Adrenal gland (tissue), 19 donors: ENCODE results near the gene SEPTIN11. TPM values are rescaled to one million over a fixed set of nuclear protein-coding genes. Genes with fewer than 3 reads are reported as not detected.

Experiments
- DNase-seq, 7 donors: peaks; one replicate each; pipeline ENCODE4 v3.0.0-alpha.2; 2019 to 2020
- H3K27ac ChIP-seq, 5 donors: fragments of 200-600 bp; sonication (generic) in 4 of 5; 1 replicate in 3 of 5; 2 replicates in 2 of 5; pipeline versions ENCODE4 v1.5.1 to v1.8.0; 2016 to 2020; ENCODE audit warnings: mild to moderate bottlenecking in 1 of 5
- H3K27me3 ChIP-seq: fragments of 200-600 bp; 2 replicates; pipeline ENCODE4 v1.8.0; 2021
- H3K36me3 ChIP-seq, 2 donors: fragments of 200-600 bp; replicated peaks in 1 of 2; 1 replicate in 1 of 2; 2 replicates in 1 of 2; pipeline versions ENCODE4 v1.5.1 to v1.8.0; 2018 to 2022
- H3K4me1 ChIP-seq, 2 donors: fragments of 200-600 bp; replicated peaks in 1 of 2; 1 replicate in 1 of 2; 2 replicates in 1 of 2; pipeline versions ENCODE4 v1.5.1 to v1.8.0; 2018 to 2021
- H3K4me3 ChIP-seq, 4 donors: fragments of 200-600 bp; sonication (generic) in 3 of 4; one replicate each; pipeline ENCODE4 v1.5.1; 2016 to 2018
- H3K9me3 ChIP-seq, 3 donors: fragments of 200-600 bp; sonication (generic) in 1 of 3; replicated peaks in 1 of 3; 1 replicate in 2 of 3; 2 replicates in 1 of 3; pipeline versions ENCODE4 v1.5.1 to v1.8.0; 2016 to 2021
- POLR2A ChIP-seq, 2 donors: fragments of 450-650 bp; IDR thresholded peaks; one replicate each; pipeline ENCODE4 v1.6.1; 2017; ENCODE audit warnings: antibody characterized with exemption in 2 of 2, mild to moderate bottlenecking in 2 of 2, moderate library complexity in 1 of 2
- WGBS, 4 donors: extraction: QIAGEN DNeasy Blood & Tissue Kit in 2 of 4; methylation state at CpG; one replicate each; pipeline versions ENCODE4 v1.1.5 to v1.1.7; 2013 to 2017; 5-methylcytosine and 5-hydroxymethylcytosine counted together
- intact Hi-C, 2 donors: fragments of 100-400 bp; cut with DNase I; formaldehyde crosslinking; loops; one replicate each; pipeline versions ENCODE4 v1.14.1 to v1.15.0; 2022 to 2023
- long read RNA-seq, 10 donors: library from polyadenylated mRNA in 3 of 10; unstranded in 2 of 10; stranded (forward) in 1 of 10; transcript quantifications; one replicate each; pipeline ENCODE4 v2.0.0 and lab custom pipeline, GENCODE V29; 2021 to 2026
- polyA plus RNA-seq, 3 donors: library from polyadenylated mRNA; stranded (reverse); fragments of 200-250 nt in 2 of 3; fragments of 350-450 nt in 1 of 3; fragmentation: Illumina TruSeq in 1 of 3; extraction: RNeasy Lipid Tissue Mini Kit (QIAGEN cat#74804) in 1 of 3; gene quantifications; one replicate each; pipeline ENCODE4 v1.2.3, GENCODE V29; 2013 to 2014
- total RNA-seq, 9 donors: library from RNA; depleted of rRNA in 4 of 9; stranded (reverse); fragments of >200 nt in 4 of 9; fragments of 120-200 nt in 1 of 9; fragmentation: NEBNext Ultra II Directional in 1 of 9; extraction: Animal tissue kit (Norgen Biotek cat#: 25700) in 1 of 9; gene quantifications; one replicate each; pipeline versions ENCODE4 v1.1.0 to v1.2.4, GENCODE V29; 2013 to 2023
- TF ChIP-seq, protein P1 (sequence below), 6 experiments: fragments of 450-650 bp in 4 of 6; fragments of 200-600 bp in 2 of 6; sonication (generic) in 1 of 6; IDR thresholded peaks; 1 replicate in 5 of 6; 2 replicates in 1 of 6; pipeline versions ENCODE4 v1.5.1 to v1.8.0; 2016 to 2021; ENCODE audit warnings: antibody characterized with exemption in 6 of 6, mild to moderate bottlenecking in 2 of 6, moderate library complexity in 1 of 6
- donor health status: healthy with polysubstance abuse.
- donor health status: Bipolar disorder and iron deficiency.
- donor health status: DM: yes; HTN: yes; CAD: no.
- donor health status: DM: no; HTN: no; CAD: no.
- donor health status: DM: no; HTN: no; CAD: no.
- donor health status: DM: yes; HTN: yes; CAD: no.

The SEPTIN11 gene
- total RNA-seq (10 to 100 TPM; 24.0 to 49.1 (median 33.4) TPM), polyA plus RNA-seq (10 to 100 TPM; 12.5 to 31.5 (median 30.7) TPM)
- long read RNA-seq, donor 1, full-length matches to known transcripts: 4 of 60 reads
- long read RNA-seq, donor 1, partial matches to known transcripts: 14 of 60 reads
- long read RNA-seq, donor 1, other reads (novel, unspliced or antisense): 42 of 60 reads
- long read RNA-seq, donor 2, partial matches to known transcripts: 106 of 108 reads
- long read RNA-seq, donor 2, other reads (novel, unspliced or antisense): 0 of 108 reads
- long read RNA-seq, donor 3, full-length matches to known transcripts: 2 of 95 reads
- long read RNA-seq, donor 3, partial matches to known transcripts: 88 of 95 reads
- long read RNA-seq, donor 3, other reads (novel, unspliced or antisense): 5 of 95 reads
- long read RNA-seq, donor 4, full-length matches to known transcripts: 7 of 11 reads
- long read RNA-seq, donor 4, partial matches to known transcripts: 3 of 11 reads
- long read RNA-seq, donor 4, other reads (novel, unspliced or antisense): 1 of 11 reads
- long read RNA-seq, donor 5, full-length matches to known transcripts: 18 of 23 reads
- long read RNA-seq, donor 5, partial matches to known transcripts: 0 of 23 reads
- long read RNA-seq, donor 5, other reads (novel, unspliced or antisense): 5 of 23 reads
- long read RNA-seq, donor 6, partial matches to known transcripts: 10 of 16 reads
- long read RNA-seq, donor 6, other reads (novel, unspliced or antisense): 2 of 16 reads
- long read RNA-seq, donor 7, partial matches to known transcripts: 0 of 2 reads
- long read RNA-seq, donor 7, other reads (novel, unspliced or antisense): 0 of 2 reads
- long read RNA-seq, donor 8, full-length matches to known transcripts: 14 of 14 reads
- long read RNA-seq, donor 8, partial matches to known transcripts: 0 of 14 reads
- long read RNA-seq, donor 8, other reads (novel, unspliced or antisense): 0 of 14 reads
- long read RNA-seq, donor 9, full-length matches to known transcripts: 3 of 3 reads
- long read RNA-seq, donor 9, partial matches to known transcripts: 0 of 3 reads
- long read RNA-seq, donor 9, other reads (novel, unspliced or antisense): 0 of 3 reads
- long read RNA-seq, donor 10, full-length matches to known transcripts: 3 of 136 reads
- long read RNA-seq, donor 10, partial matches to known transcripts: 38 of 136 reads
- long read RNA-seq, donor 10, other reads (novel, unspliced or antisense): 95 of 136 reads

DNA sequence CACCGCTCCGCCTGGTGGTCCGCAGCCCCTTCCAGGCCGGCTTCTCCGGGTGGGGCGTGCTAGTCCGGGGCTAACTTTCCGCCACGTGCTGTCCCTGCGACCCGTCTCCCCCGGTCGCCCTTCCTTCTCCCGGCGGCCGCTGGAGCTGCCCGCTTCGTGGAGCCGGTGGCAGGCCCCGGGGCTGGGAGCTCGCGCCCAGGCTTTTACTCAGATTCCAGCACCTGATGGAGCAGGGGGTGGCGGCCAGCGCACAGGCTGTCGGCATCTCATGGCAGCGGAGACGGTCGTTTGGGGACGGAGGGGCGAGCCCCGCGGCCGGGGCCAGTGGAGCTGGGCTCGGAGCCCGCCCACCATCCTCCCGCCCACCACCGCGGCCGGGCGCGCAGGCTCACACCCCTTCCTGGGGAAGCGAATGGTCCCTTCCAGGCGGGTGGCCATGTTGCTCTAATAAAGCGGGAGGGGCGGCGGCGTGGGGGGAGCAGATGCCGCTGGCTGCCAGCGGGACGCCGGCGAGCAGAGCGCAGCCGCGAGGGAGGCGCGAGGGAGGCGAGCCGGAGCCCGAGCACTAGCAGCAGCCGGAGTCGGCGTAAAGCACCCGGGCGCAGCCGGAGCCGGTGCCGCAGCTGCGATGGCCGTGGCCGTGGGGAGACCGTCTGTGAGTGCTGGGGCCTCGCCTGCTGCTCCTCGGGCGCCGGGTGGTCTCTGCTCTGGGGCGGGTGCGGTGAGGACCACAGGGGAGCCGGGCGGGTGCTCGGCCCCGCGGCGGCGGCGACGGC is at the start of gene SEPTIN11:
Gene SEPTIN11 (plus strand): TSS at position 477 of the 776 bp plus-strand sequence. CDS start 152 bp downstream, at position 629.
- intact Hi-C loops: no loop called here
- Histone ChIP-seq H3K9me3 (no peaks in the 10 kb centered on the region), H3K4me1 (peaks cover 5 to 16% of the 10 kb centered on the region in 2 donors), H3K27ac (peak within 1 kb of the TSS in 4 of 5 donors; percentile 75 to 89 (median 87)), H3K27me3 (no peaks in the 10 kb centered on the region), H3K36me3 (no peaks in the 10 kb centered on the region), H3K4me3 (peak within 1 kb of the TSS; percentile 46 to 82 (median 73))
- 0 to 1% (median 0%) methylated on average over 14 to 87 of the region's 87 CpGs for WGBS, 4 donors
- TF ChIP-seq, protein P1, sequence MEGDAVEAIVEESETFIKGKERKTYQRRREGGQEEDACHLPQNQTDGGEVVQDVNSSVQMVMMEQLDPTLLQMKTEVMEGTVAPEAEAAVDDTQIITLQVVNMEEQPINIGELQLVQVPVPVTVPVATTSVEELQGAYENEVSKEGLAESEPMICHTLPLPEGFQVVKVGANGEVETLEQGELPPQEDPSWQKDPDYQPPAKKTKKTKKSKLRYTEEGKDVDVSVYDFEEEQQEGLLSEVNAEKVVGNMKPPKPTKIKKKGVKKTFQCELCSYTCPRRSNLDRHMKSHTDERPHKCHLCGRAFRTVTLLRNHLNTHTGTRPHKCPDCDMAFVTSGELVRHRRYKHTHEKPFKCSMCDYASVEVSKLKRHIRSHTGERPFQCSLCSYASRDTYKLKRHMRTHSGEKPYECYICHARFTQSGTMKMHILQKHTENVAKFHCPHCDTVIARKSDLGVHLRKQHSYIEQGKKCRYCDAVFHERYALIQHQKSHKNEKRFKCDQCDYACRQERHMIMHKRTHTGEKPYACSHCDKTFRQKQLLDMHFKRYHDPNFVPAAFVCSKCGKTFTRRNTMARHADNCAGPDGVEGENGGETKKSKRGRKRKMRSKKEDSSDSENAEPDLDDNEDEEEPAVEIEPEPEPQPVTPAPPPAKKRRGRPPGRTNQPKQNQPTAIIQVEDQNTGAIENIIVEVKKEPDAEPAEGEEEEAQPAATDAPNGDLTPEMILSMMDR (IDR thresholded peaks at IDR 0.05): peak in 1 of 6 experiments; percentile 43
- peak; percentile 82 to 85 for TF ChIP-seq POLR2A (IDR thresholded peaks at IDR 0.05)
- peak; percentile 90 to 95 (median 93) for DNase-seq

DNA sequence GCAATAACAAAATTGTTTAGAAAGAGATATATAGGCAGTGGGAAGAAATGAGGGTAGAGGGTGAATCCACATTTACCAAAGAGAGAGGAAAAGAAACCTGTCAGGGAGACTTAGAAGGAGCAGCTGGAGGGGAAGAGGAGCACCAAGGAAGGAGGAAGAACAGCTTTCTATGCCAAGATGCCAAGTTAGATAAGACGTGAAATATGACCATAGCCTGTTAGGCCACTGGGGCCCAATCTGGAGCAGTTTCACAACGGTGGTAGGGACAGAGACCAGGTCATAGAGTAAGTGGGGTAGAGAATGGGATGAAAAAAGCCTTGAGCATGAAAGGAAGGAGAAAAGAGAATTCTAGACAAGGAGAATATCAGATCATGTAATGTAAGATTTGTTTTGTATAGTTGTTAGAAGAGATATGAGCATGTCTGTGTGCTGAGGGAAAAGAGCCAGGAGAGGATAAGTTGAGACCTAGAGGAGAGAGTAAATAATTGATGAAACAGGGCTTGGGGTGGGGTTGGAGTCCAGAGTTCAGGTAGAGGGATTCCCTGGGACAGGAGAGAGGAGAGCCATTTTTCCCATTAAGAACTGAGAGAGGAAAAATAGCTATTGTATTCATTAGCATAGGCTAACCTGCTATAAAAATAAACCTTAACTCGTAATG is 47.2 kb upstream of the SEPTIN11 start:
- TF ChIP-seq POLR2A (IDR thresholded peaks at IDR 0.05): no peak
- TF ChIP-seq, protein P1 (IDR thresholded peaks at IDR 0.05): no peak
- Histone ChIP-seq H3K36me3 (no peaks in the 10 kb centered on the region), H3K9me3 (no peaks in the 10 kb centered on the region), H3K27me3 (peaks cover 25% of the 10 kb centered on the region), H3K4me1 (peaks cover 5 to 8% of the 10 kb centered on the region in 2 donors), H3K27ac (no peak overlapping the region), H3K4me3 (no peak overlapping the region)
- WGBS, 4 donors: 48 to 58% (median 54%) methylated on average over 3 of the region's 3 CpGs
- intact Hi-C loops: no loop called here
- DNase-seq: no peak

DNA sequence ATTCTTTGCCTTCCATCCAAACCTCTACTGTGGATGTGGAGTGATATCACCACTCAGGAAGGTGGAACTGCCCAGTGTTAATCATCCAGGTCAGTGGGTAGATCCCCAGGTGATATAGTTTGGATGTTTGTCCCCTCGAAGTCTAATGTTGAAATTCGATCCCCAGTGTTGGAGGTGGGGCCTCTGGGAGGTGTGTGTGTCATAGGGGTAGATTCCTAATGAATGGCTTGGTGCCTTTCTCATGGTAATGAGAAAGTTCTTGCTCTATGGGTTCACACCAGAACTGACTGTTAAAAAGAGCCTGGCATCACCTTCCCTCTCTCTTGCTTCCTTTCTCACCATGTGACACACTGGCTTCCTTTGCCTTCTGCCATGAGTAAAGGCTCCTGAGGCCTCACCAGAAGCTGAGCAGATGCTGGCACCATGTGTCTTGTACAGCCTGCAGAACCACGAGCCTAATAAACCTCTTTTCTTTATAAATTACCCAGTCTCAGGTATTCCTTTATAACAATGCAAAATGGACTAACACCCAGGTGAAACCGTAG is 44.8 kb upstream of the SEPTIN11 start:
- Histone ChIP-seq H3K4me1 (no peaks in the 10 kb centered on the region), H3K4me3 (no peak overlapping the region), H3K36me3 (no peaks in the 10 kb centered on the region), H3K27me3 (peaks cover 6% of the 10 kb centered on the region), H3K9me3 (no peaks in the 10 kb centered on the region), H3K27ac (no peak overlapping the region)
- intact Hi-C loops: no loop called here
- DNase-seq: no peak
- 72 to 80% (median 77%) methylated on average over 4 of the region's 4 CpGs for WGBS, 4 donors
- TF ChIP-seq POLR2A (IDR thresholded peaks at IDR 0.05): no peak
- TF ChIP-seq, protein P1 (IDR thresholded peaks at IDR 0.05): no peak
